ENCODE results near the gene HCN3.

HCN3 gene

GRCh38 chr1:155295942-155296267 is 18.6 kb downstream of the HCN3 start:
- TF ChIP-seq CTCF (IDR thresholded peaks at IDR 0.05; ENCODE audit: low read depth, low read length, missing control alignments), result no peak
- no peak for DNase-seq (ENCODE audit: extremely low read depth, low read depth)
- H3K4me3 ChIP-seq (replicated peaks; ENCODE audit: low read depth, low read length), result no peak overlapping the region

GRCh38 chr1:155296661-155297060 is 19.4 kb downstream of the HCN3 start:
- no peak for DNase-seq (ENCODE audit: extremely low read depth, low read depth)
- H3K4me3 ChIP-seq (replicated peaks; ENCODE audit: low read depth, low read length), result no peak overlapping the region
- TF ChIP-seq CTCF (IDR thresholded peaks at IDR 0.05; ENCODE audit: low read depth, low read length, missing control alignments), result no peak

- H3K4me3 ChIP-seq (replicated peaks; ENCODE audit: low read depth, low read length), result no peak overlapping the region
- no peak for DNase-seq (ENCODE audit: extremely low read depth, low read depth)
- TF ChIP-seq CTCF (IDR thresholded peaks at IDR 0.05; ENCODE audit: low read depth, low read length, missing control alignments), result no peak
These were observed 20.1 kb downstream of the HCN3 start for GRCh38 chr1:155297384-155297783.

GRCh38 chr1:155300024-155300423 is 22.8 kb downstream of the HCN3 start:
- no peak overlapping the region for H3K4me3 ChIP-seq (replicated peaks; ENCODE audit: low read depth, low read length)
- no peak for DNase-seq (ENCODE audit: extremely low read depth, low read depth)
- no peak for TF ChIP-seq CTCF (IDR thresholded peaks at IDR 0.05; ENCODE audit: low read depth, low read length, missing control alignments)

- DNase-seq (ENCODE audit: extremely low read depth, low read depth), result no peak
- no peak for TF ChIP-seq CTCF (IDR thresholded peaks at IDR 0.05; ENCODE audit: low read depth, low read length, missing control alignments)
- no peak overlapping the region for H3K4me3 ChIP-seq (replicated peaks; ENCODE audit: low read depth, low read length)
These were observed 23.5 kb downstream of the HCN3 start for GRCh38 chr1:155300553-155301329.

- H3K4me3 ChIP-seq (replicated peaks; ENCODE audit: low read depth, low read length), result no peak within 1 kb of the TSS
- DNase-seq (ENCODE audit: extremely low read depth, low read depth), result no peak
- no peak for TF ChIP-seq CTCF (IDR thresholded peaks at IDR 0.05; ENCODE audit: low read depth, low read length, missing control alignments)
These were observed 24.1 kb downstream of the HCN3 start, which contains the start of gene PKLR for GRCh38 chr1:155301342-155301841. PKLR (minus strand) TSS chr1:155301438; CDS start chr1:155301395, 43 bp downstream.

Measured in HFF-Myc (cell line).